Endothelial cell (in vitro differentiated cells): ENCODE results near the gene ZSWIM5. TPM values are rescaled to one million over a fixed set of nuclear protein-coding genes. Genes with fewer than 3 reads are reported as not detected.
"Not testable (repeated sequence)": the region's sequence is repeated elsewhere in the genome, so short reads cannot be mapped to it uniquely, and the experiment has no call there.

ENCODE experiments used
- DNase-seq: peaks from one replicate; pipeline ENCODE4 v3.0.0; 2021; ENCODE audit warnings: low spot score
- H3K27ac Mint-ChIP-seq: one replicate; pipeline ENCODE4 v1.8.0; 2021; ENCODE audit warnings: mixed read lengths, inconsistent platforms; ENCODE audit not compliant: unreplicated experiment
- H3K27me3 Mint-ChIP-seq: one replicate; pipeline ENCODE4 v1.8.0; 2021; ENCODE audit warnings: mild to moderate bottlenecking, moderate library complexity, mixed read lengths, inconsistent platforms; ENCODE audit not compliant: unreplicated experiment
- H3K36me3 Mint-ChIP-seq: one replicate; pipeline ENCODE4 v1.8.0; 2021; ENCODE audit warnings: mild to moderate bottlenecking, low read depth, mixed read lengths, inconsistent platforms; ENCODE audit not compliant: unreplicated experiment
- H3K4me1 Mint-ChIP-seq: one replicate; pipeline ENCODE4 v1.8.0; 2021; ENCODE audit warnings: mild to moderate bottlenecking, mixed read lengths, inconsistent platforms; ENCODE audit not compliant: unreplicated experiment
- H3K4me3 Mint-ChIP-seq: one replicate; pipeline ENCODE4 v1.8.0; 2021; ENCODE audit warnings: mild to moderate bottlenecking, mixed read lengths, inconsistent platforms; ENCODE audit not compliant: unreplicated experiment
- H3K9me3 Mint-ChIP-seq: one replicate; pipeline ENCODE4 v1.8.0; 2021; ENCODE audit warnings: mixed read lengths, inconsistent platforms; ENCODE audit not compliant: unreplicated experiment
- total RNA-seq: library from RNA; stranded (reverse); fragmentation: NEBNext Ultra II Directional; extraction: Animal tissue kit (Norgen Biotek cat#: 25700); gene quantifications from one replicate; pipeline ENCODE4 v1.2.1, GENCODE V29; 2021; ENCODE audit not compliant: unreplicated experiment
- TF ChIP-seq, protein P1 (sequence below): fragments of 200-600 bp; sonication (generic); IDR thresholded peaks from one replicate; pipeline ENCODE4 v1.5.0; 2021; ENCODE audit warnings: antibody characterized with exemption; ENCODE audit not compliant: unreplicated experiment

The ZSWIM5 gene
- total RNA-seq, 1 donor from 2014 or later = 6.6 TPM

- Mint-ChIP-seq H3K27ac (no peak overlapping the region), H3K36me3 (no peaks in the 10 kb centered on the region), H3K9me3 (no peaks in the 10 kb centered on the region), H3K27me3 (no peaks in the 10 kb centered on the region), H3K4me3 (no peak overlapping the region), H3K4me1 (peaks cover 4% of the 10 kb centered on the region)
- no peak for DNase-seq
- TF ChIP-seq, protein P1, sequence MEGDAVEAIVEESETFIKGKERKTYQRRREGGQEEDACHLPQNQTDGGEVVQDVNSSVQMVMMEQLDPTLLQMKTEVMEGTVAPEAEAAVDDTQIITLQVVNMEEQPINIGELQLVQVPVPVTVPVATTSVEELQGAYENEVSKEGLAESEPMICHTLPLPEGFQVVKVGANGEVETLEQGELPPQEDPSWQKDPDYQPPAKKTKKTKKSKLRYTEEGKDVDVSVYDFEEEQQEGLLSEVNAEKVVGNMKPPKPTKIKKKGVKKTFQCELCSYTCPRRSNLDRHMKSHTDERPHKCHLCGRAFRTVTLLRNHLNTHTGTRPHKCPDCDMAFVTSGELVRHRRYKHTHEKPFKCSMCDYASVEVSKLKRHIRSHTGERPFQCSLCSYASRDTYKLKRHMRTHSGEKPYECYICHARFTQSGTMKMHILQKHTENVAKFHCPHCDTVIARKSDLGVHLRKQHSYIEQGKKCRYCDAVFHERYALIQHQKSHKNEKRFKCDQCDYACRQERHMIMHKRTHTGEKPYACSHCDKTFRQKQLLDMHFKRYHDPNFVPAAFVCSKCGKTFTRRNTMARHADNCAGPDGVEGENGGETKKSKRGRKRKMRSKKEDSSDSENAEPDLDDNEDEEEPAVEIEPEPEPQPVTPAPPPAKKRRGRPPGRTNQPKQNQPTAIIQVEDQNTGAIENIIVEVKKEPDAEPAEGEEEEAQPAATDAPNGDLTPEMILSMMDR = no peak
These were observed 34.4 kb downstream of the ZSWIM5 start for GRCh38 chr1:45172005-45172404.

DNA sequence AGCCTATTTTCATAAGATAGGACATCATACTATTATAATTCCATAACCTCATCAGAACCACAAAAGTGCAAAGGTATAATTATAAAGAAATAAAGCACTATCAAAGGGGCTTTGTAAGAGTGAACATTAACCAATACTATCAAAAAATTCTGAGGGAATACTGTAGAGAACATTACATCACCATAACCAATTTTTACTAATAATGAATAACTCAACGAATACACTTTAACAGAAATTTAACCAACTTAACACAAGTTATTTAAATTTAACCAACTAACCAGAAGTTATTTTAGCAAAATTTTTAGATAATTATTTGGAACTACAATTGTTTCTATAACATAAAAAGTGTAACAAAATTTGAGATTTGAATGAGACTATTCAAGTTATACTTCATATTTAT, 34.8 kb downstream of the ZSWIM5 start:
- H3K4me3 Mint-ChIP-seq = no peak overlapping the region
- H3K4me1 Mint-ChIP-seq = peaks cover under 1% of the 10 kb centered on the region
- no peak for DNase-seq
- no peak overlapping the region for H3K27ac Mint-ChIP-seq
- no peaks in the 10 kb centered on the region for H3K36me3 Mint-ChIP-seq
- no peaks in the 10 kb centered on the region for H3K27me3 Mint-ChIP-seq
- TF ChIP-seq, protein P1 = no peak
- H3K9me3 Mint-ChIP-seq = no peaks in the 10 kb centered on the region

DNA sequence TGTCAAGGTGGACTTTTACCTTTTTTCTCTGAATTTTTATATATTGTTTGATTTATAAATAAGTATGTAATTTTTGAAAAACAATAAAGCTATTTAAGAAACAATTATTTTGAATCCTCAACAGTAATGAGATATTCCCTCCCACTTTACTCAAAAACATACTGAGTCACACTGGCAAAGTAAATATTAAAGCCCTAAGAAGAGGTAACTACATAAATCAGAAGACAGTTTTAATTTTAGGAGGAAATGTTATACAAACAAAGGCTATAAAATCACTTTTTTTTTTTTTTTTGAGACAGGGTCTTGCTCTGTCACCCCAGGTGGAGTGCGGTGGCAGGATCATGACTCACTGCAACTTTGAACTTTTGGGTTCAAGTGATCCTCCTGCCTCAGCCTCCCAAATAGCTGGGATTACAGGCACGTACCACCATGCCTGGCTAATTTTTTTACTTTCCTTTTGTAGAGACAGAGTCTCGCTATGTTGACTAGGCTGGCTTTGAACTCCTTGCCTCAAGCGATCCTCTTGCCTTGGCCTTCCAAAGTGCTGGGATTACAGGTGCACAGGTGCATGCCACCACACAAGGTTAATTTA, 36.2 kb downstream of the ZSWIM5 start:
- no peaks in the 10 kb centered on the region for H3K36me3 Mint-ChIP-seq
- DNase-seq = no peak
- TF ChIP-seq, protein P1 = no peak
- H3K4me3 Mint-ChIP-seq = no peak overlapping the region
- H3K9me3 Mint-ChIP-seq = no peaks in the 10 kb centered on the region
- no peak overlapping the region for H3K27ac Mint-ChIP-seq
- H3K4me1 Mint-ChIP-seq = no peaks in the 10 kb centered on the region
- H3K27me3 Mint-ChIP-seq = no peaks in the 10 kb centered on the region

- H3K9me3 Mint-ChIP-seq = peaks cover 11% of the 10 kb centered on the region
- not testable (repeated sequence) for H3K27ac Mint-ChIP-seq, DNase-seq, H3K36me3 Mint-ChIP-seq, H3K4me3 Mint-ChIP-seq, H3K27me3 Mint-ChIP-seq, H3K4me1 Mint-ChIP-seq
These were observed 38.5 kb downstream of the ZSWIM5 start for GRCh38 chr1:45167947-45168346.

GRCh38 chr1:45164307-45164706, 42.1 kb downstream of the ZSWIM5 start:
- not testable (repeated sequence) for H3K36me3 Mint-ChIP-seq, DNase-seq
- peaks cover 11% of the 10 kb centered on the region for H3K9me3 Mint-ChIP-seq

DNA sequence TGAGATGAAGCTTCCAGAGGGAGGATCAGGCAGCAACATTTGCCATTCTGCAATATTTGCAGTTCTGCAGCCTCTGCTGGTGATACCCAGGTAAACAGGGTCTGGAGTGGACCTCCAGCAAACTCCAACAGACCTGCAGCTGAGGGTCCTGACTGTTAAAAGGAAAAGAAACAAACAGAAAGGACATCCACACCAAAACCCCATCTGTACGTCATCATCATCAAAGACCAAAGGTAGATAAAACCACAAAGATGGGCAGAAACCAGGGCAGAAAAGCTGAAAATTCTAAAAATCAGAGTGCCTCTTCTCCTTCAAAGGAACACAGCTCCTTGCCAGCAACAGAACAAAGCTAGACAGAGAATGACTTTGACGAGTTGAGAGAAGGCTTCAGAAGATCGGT, 43.3 kb downstream of the ZSWIM5 start:
- H3K4me1 Mint-ChIP-seq, H3K4me3 Mint-ChIP-seq, H3K27me3 Mint-ChIP-seq, H3K27ac Mint-ChIP-seq, DNase-seq, H3K36me3 Mint-ChIP-seq: not testable (repeated sequence)
- peaks cover 11% of the 10 kb centered on the region for H3K9me3 Mint-ChIP-seq

More at GRCh38 chr1:45164307-45164706, 42.1 kb downstream of the ZSWIM5 start:
- not testable (repeated sequence) for H3K27ac Mint-ChIP-seq, H3K4me3 Mint-ChIP-seq, H3K4me1 Mint-ChIP-seq, H3K27me3 Mint-ChIP-seq

GRCh38 chr1:45162041-45163035, 44.1 kb downstream of the ZSWIM5 start:
- not testable (repeated sequence) for H3K4me1 Mint-ChIP-seq, DNase-seq, H3K27me3 Mint-ChIP-seq, H3K27ac Mint-ChIP-seq, H3K36me3 Mint-ChIP-seq, H3K4me3 Mint-ChIP-seq
- H3K9me3 Mint-ChIP-seq = peaks cover 11% of the 10 kb centered on the region
